Measurements from ENCODE around the gene ATAD3A. TPM values are rescaled to one million over a fixed set of nuclear protein-coding genes. Genes with fewer than 3 reads are reported as not detected.
A peak's percentile ranks its signal among the peaks of the same experiment; 100 is the strongest.
"Not testable (repeated sequence)": the region's sequence is repeated elsewhere in the genome, so short reads cannot be mapped to it uniquely, and the experiment has no call there.

Gene ATAD3A
- total RNA-seq, 2 donors from 2014 or later: 20.3 to 23.3 TPM

DNA sequence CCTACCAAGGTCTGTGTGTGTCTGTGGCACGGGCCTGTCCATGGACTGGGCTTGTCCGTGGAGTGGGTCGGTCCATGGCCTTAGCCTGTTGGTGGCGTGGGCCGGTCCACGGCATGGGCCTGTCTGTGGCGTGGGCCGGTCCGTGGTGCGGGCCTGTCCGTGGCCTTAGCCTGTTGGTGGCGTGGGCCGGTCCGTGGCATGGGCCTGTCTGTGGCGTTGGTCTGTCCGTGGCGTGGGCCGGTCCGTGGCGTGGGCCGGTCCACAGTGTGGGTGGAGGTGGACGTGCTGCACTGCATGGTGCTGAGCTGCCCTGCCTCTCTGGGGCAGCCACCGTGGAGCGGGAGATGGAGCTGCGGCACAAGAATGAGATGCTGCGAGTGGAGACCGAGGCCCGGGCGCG lies 30.2 kb upstream of the ATAD3A start:
- not testable (repeated sequence) for H3K27me3 Mint-ChIP-seq, DNase-seq

DNA sequence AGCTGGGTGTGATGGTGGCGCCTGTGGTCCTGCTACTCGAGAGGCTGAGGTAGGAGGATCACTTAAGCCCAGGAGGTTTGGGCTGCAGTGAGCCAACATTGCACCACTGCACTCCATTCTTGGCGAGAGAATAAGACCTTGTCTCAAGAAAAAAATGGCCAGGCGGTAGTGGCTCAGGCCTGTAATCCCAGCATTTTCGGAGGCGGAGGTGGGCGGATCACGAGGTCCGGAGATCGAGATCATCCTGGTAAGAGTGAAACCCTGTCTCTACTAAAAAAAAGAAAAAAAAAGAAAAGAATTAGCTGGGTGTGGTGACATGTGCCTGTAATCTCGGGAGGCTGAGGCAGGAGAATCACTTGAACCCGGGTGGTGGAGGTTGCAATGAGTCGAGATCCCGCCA lies 29.1 kb upstream of the ATAD3A start:
- peaks cover 3% of the 10 kb centered on the region for H3K4me1 Mint-ChIP-seq
- no peak for ATAC-seq
- H3K27me3 Mint-ChIP-seq: no peaks in the 10 kb centered on the region

More for the DNA sequence above, 30.2 kb upstream of the ATAD3A start:
- not testable (repeated sequence) for H3K4me3 Mint-ChIP-seq; ATAC-seq; H3K36me3 Mint-ChIP-seq (ENCODE audit: low read depth); H3K9me3 ChIP-seq (ENCODE audit: control insufficient read depth, low read length, poor library complexity, severe bottlenecking); H3K27ac Mint-ChIP-seq; H3K4me1 Mint-ChIP-seq

DNA sequence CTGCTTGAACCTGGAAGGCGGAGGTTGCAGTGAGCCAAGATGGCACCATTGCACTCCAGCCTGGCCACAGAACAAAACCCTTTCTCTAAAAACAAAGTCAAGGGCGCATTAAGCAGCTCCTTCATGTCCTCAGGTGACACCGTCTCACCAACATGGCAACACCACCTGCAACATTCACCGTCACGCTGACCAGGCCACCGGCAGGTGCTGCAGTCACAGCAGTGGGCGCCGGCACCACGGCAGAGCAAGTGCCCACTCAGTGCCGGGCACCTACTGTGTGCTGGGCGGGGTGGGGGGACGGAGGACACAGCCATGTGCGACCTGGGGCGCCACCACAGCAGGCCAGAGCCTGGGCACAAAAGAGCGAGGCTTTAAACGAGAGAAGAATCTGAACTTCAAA lies 28.2 kb upstream of the ATAD3A start:
- no peaks in the 10 kb centered on the region for H3K9me3 ChIP-seq (ENCODE audit: control insufficient read depth, low read length, poor library complexity, severe bottlenecking)
- Mint-ChIP-seq H3K4me1 (peaks cover 3% of the 10 kb centered on the region), H3K27ac (no peak overlapping the region), H3K27me3 (no peaks in the 10 kb centered on the region), H3K36me3 (ENCODE audit: low read depth) (peaks cover 6% of the 10 kb centered on the region), H3K4me3 (no peak overlapping the region)
- ATAC-seq (no peak), DNase-seq (no peak)

More for the DNA sequence above, 29.1 kb upstream of the ATAD3A start:
- H3K36me3 Mint-ChIP-seq (ENCODE audit: low read depth): peaks cover 6% of the 10 kb centered on the region
- no peaks in the 10 kb centered on the region for H3K9me3 ChIP-seq (ENCODE audit: control insufficient read depth, low read length, poor library complexity, severe bottlenecking)
- H3K4me3 Mint-ChIP-seq: no peak overlapping the region
- DNase-seq: no peak
- no peak overlapping the region for H3K27ac Mint-ChIP-seq

DNA sequence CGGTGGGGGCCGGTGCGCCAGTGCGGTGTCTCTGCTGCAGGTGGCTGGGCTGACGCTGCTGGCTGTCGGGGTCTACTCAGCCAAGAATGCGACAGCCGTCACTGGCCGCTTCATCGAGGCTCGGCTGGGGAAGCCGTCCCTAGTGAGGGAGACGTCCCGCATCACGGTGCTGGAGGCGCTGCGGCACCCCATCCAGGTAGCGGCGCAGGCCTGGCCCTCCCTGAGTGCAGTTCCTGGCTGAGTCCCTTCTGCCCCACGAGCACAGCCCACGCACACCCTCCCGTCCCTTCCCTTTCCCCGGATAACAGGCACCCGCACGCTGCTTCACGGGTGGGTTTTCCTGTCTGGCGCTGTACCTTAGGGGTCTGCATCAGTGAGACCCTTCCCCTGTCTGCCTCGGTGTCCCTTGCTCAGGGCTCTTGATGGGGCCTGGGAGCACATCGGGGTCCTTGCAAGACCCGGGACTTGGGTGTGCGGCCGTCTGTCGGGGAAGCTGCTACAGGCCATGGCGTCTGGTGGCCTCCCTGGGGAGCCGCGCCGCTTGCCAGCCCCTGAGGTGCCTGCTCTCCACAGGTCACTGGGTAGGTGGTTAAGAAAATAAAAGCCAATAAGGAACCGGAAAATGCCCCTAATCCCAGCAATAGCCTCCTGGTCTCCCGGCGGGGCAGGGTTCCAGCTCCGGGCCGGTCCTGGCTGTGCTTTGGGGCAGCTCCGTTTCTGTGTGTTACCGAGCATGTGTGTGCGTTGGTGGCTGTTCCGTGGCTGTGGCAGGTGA lies 26.8 kb upstream of the ATAD3A start:
- not testable (repeated sequence) for ATAC-seq; H3K36me3 Mint-ChIP-seq (ENCODE audit: low read depth); H3K27ac Mint-ChIP-seq; H3K27me3 Mint-ChIP-seq; H3K4me1 Mint-ChIP-seq; H3K4me3 Mint-ChIP-seq; H3K9me3 ChIP-seq (ENCODE audit: control insufficient read depth, low read length, poor library complexity, severe bottlenecking); DNase-seq

DNA sequence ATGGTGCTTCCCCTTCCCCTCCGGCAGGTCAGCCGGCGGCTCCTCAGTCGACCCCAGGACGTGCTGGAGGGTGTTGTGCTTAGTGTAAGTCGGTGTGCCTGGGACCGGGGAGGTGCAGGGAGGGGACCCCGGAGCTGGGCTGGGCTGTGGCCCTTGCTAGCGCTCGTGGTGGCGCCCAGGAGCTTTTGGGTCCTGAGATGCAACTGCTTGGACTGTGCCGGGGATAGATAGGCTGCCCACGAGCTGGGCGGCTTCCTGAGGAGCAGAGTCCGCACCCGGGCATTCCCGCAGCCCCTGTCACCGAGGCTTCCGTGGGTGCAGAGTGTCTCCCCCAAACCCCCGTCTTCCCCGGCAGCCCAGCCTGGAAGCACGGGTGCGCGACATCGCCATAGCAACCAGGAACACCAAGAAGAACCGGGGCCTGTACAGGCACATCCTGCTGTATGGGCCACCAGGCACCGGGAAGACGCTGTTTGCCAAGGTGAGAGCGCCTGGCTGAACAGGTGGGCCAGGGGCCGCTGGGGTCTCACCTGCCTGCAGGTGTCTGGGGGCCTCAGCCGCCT lies 26.1 kb upstream of the ATAD3A start:
- not testable (repeated sequence) for H3K4me3 Mint-ChIP-seq; DNase-seq; H3K9me3 ChIP-seq (ENCODE audit: control insufficient read depth, low read length, poor library complexity, severe bottlenecking); ATAC-seq; H3K4me1 Mint-ChIP-seq; H3K27me3 Mint-ChIP-seq; H3K36me3 Mint-ChIP-seq (ENCODE audit: low read depth); H3K27ac Mint-ChIP-seq

DNA sequence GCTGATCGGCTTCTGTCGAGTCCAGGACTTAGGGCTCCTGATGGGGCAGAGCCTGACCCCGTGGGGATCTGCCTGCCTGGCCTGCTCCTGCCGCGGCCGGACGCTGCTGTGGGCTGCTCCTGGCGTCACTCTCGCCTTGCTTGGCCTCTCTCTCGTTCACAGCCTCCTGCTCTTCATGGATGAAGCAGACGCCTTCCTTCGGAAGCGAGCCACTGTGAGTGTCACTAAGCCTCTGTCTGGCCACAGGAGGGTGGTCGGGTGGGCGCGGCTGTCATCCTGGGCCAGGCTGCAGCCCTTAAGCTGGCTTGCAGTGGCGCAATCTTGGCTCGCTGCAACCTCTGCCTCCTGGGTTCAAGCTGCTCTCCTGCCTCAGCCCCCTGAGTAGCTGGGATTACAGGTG lies 24.3 kb upstream of the ATAD3A start:
- Mint-ChIP-seq H3K27ac (no peak overlapping the region), H3K36me3 (ENCODE audit: low read depth) (peaks cover 2% of the 10 kb centered on the region), H3K4me3 (no peak overlapping the region), H3K4me1 (no peaks in the 10 kb centered on the region), H3K27me3 (no peaks in the 10 kb centered on the region)
- DNase-seq (no peak), ATAC-seq (no peak)
- H3K9me3 ChIP-seq (ENCODE audit: control insufficient read depth, low read length, poor library complexity, severe bottlenecking): no peaks in the 10 kb centered on the region

DNA sequence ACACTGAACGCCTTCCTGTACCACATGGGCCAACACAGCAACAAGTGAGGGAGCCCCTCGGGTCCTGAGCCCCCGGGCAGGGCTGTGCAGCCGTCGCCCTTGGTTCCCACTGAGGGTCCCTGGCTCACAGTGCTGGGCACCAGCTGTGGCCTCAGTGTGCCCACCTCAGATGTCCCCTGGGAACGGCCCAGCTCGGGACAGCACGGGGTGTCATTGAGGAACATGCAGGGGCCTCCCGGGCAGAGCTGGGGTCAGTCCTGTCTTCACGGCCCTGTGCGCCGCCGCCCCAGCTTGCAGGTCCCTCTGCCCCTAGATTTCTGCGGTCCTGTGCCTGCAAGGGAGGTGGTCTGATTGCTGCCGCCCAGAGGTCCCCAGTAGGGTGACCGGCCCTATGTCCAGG lies 22.7 kb upstream of the ATAD3A start:
- Mint-ChIP-seq H3K27me3 (no peaks in the 10 kb centered on the region), H3K27ac (no peak overlapping the region), H3K4me3 (no peak overlapping the region), H3K4me1 (no peaks in the 10 kb centered on the region), H3K36me3 (ENCODE audit: low read depth) (peaks cover 2% of the 10 kb centered on the region)
- DNase-seq (no peak), ATAC-seq (no peak)
- no peaks in the 10 kb centered on the region for H3K9me3 ChIP-seq (ENCODE audit: control insufficient read depth, low read length, poor library complexity, severe bottlenecking)

DNA sequence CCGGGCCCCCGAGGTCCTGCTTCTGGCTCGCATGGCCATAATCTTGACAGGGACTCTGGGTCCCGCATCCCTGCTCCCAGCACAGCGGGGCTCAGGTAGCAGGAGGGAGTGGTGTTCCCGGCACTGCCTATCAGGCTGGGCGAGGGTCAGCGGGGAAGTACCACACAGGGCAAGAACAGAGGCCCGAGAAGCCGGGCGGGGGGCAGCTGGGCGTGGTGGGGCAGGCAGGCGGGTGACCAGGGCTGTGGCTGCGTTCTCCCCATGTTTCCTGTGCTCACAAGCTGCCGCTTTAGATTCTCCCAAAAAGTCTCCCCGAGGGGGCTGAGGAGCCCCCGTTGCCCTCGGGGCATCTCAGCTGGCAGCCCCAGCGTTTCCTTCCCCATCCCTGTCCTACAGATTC lies 22.1 kb upstream of the ATAD3A start:
- H3K9me3 ChIP-seq (ENCODE audit: control insufficient read depth, low read length, poor library complexity, severe bottlenecking): no peaks in the 10 kb centered on the region
- H3K36me3 Mint-ChIP-seq (ENCODE audit: low read depth): peaks cover 2% of the 10 kb centered on the region
- DNase-seq (no peak), ATAC-seq (no peak)
- no peak overlapping the region for H3K4me3 Mint-ChIP-seq
- no peak overlapping the region for H3K27ac Mint-ChIP-seq
- no peaks in the 10 kb centered on the region for H3K4me1 Mint-ChIP-seq
- no peaks in the 10 kb centered on the region for H3K27me3 Mint-ChIP-seq

DNA sequence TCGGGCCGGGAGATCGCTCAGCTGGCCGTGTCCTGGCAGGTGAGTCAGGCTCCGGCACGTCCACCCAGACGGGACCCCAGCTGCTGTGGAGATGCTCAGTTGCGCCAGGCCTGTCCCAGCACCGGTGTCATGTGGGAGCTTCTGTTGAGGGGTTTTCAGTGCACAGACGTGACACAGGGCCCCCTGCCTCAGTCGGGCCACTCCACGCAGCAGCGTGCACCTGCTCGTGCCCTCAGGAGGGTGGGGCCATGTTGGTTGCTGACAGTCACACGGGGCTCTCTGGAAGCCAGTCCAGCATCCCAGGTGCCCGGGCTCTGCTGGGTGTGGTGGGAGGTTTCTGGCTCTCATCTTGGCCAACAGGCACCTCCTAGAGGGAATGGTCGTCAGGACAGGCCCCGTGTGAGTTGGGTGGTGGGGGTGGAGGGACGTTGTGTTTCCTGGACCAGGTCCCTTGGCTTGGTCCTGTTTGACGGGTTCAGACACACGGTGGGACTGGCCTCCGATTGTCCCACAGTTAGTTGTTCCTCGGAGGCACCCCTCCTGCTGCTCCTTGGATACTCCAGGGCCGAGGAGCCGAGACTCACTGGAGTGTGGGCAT lies 21.2 kb upstream of the ATAD3A start:
- peaks cover 2% of the 10 kb centered on the region for H3K36me3 Mint-ChIP-seq (ENCODE audit: low read depth)
- no peaks in the 10 kb centered on the region for H3K4me1 Mint-ChIP-seq

DNA sequence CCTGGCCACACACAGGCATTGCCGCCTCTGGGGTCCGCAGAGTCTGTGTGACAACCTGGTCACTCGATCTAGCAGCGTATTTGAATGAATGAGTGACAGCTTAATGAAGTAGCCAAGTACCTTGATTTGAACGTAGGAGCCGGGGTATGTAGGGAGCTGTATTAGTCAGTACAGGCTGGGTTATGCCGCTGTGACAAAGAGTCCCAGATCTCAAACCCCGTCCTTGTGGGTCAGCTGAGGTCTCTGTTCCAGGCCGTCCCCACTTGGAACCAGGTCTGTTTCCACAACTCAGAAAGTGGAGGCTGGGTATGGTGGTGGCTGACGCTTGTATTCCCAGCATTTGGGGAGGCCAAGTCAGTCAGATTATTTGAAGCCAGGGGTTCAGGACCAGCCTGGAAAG lies 20.4 kb upstream of the ATAD3A start:
- H3K4me3 Mint-ChIP-seq: no peak overlapping the region

More for the DNA sequence above, 21.2 kb upstream of the ATAD3A start:
- DNase-seq: no peak
- ATAC-seq: no peak
- Mint-ChIP-seq H3K27ac (no peak overlapping the region), H3K27me3 (no peaks in the 10 kb centered on the region), H3K4me3 (no peak overlapping the region)
- H3K9me3 ChIP-seq (ENCODE audit: control insufficient read depth, low read length, poor library complexity, severe bottlenecking): no peaks in the 10 kb centered on the region

DNA sequence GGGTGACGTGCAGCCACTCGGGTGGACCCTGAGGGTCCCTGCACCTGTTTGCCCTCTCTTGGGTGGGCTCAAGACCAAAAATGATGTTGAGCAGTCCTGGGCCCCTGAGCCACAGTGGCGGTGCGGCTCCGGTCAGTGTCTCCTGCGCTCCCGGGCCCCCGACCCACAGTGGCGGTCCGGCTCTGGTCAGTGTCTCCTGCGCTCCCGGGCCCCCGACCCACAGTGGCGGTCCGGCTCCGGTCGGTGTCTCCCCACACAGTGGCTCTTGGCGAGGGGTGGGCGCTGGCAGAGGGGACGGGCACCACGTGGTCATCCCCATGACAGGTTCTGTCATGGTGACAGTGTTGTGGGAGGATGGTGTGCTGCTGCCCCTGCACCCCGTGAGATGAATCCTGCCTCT lies 17.7 kb upstream of the ATAD3A start:
- H3K4me3 Mint-ChIP-seq; H3K36me3 Mint-ChIP-seq (ENCODE audit: low read depth); H3K27ac Mint-ChIP-seq; H3K27me3 Mint-ChIP-seq; H3K4me1 Mint-ChIP-seq; DNase-seq; H3K9me3 ChIP-seq (ENCODE audit: control insufficient read depth, low read length, poor library complexity, severe bottlenecking); ATAC-seq: not testable (repeated sequence)

More for the DNA sequence above, 20.4 kb upstream of the ATAD3A start:
- DNase-seq (no peak), ATAC-seq (no peak)
- Mint-ChIP-seq H3K4me1 (no peaks in the 10 kb centered on the region), H3K36me3 (ENCODE audit: low read depth) (peaks cover 2% of the 10 kb centered on the region), H3K27ac (no peak overlapping the region), H3K27me3 (no peaks in the 10 kb centered on the region)
- H3K9me3 ChIP-seq (ENCODE audit: control insufficient read depth, low read length, poor library complexity, severe bottlenecking): no peaks in the 10 kb centered on the region

DNA sequence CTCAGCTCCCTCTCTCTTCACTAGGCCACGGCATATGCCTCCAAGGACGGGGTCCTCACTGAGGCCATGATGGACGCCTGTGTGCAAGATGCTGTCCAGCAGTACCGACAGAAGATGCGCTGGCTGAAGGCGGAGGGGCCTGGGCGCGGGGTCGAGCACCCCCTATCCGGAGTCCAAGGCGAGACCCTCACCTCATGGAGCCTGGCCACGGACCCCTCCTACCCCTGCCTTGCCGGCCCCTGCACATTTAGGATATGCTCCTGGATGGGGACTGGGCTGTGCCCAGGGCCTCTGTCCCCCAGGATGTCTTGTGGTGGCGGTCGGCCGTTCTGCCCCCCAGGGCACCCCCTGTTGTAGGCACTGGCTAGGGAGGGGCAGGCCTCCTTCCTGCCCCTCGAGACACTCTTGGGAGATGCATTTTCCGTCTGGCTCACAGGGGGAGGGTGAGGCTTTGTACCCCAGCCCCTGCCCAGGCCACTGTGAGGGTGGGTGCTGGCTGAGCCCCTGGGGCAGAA lies 16.4 kb upstream of the ATAD3A start:
- H3K36me3 Mint-ChIP-seq (ENCODE audit: low read depth); H3K4me3 Mint-ChIP-seq; DNase-seq; H3K9me3 ChIP-seq (ENCODE audit: control insufficient read depth, low read length, poor library complexity, severe bottlenecking); H3K27me3 Mint-ChIP-seq; H3K4me1 Mint-ChIP-seq; H3K27ac Mint-ChIP-seq: not testable (repeated sequence)
- ATAC-seq: peak; percentile 11

DNA sequence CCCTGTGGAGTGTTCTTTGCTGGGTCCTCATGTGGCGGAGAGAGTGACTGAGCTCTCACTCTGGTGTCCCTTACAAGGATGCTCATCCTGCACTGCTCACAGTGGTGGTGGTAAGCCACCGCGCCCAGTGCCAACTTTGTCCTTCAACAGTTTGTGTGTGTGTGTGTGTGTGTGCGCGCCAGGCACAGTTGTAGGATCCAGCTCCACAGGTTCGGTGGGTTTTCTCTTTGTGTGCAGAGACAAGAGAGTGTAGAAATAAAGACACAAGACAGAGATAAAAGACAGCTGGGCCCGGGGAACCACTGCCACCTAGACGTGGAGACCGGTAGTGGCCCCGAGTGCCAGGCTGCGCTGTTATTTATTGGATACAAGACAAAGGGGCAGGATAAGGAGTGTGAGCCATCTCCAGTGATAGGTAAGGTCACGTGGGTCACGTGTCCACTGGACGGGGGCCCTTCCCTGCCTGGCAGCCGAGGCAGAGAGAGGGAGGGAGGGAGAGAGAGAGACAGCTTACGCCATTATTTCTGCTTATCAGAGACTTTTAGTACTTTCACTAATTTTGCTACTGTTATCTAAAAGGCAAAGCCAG lies 7.1 kb upstream of the ATAD3A start:
- Mint-ChIP-seq H3K4me3 (peak overlapping the region; percentile 94), H3K27ac (peak overlapping the region; percentile 97), H3K4me1 (peaks cover 11% of the 10 kb centered on the region)
- H3K9me3 ChIP-seq (ENCODE audit: control insufficient read depth, low read length, poor library complexity, severe bottlenecking); H3K36me3 Mint-ChIP-seq (ENCODE audit: low read depth); H3K27me3 Mint-ChIP-seq: not testable (repeated sequence)
- DNase-seq (peak; percentile 49 to 63 (median 62)), ATAC-seq (peak; percentile 69)
